Measurements from ENCODE around the gene C19orf44. TPM values are rescaled to one million over a fixed set of nuclear protein-coding genes. Genes with fewer than 3 reads are reported as not detected.
"Not testable (repeated sequence)": the region's sequence is repeated elsewhere in the genome, so short reads cannot be mapped to it uniquely, and the experiment has no call there.

C19orf44 gene
- 10 to 100 TPM in 1 of 2 donors, 1 to 10 TPM in 1; 4.9 to 14.8 TPM for total RNA-seq

DNA sequence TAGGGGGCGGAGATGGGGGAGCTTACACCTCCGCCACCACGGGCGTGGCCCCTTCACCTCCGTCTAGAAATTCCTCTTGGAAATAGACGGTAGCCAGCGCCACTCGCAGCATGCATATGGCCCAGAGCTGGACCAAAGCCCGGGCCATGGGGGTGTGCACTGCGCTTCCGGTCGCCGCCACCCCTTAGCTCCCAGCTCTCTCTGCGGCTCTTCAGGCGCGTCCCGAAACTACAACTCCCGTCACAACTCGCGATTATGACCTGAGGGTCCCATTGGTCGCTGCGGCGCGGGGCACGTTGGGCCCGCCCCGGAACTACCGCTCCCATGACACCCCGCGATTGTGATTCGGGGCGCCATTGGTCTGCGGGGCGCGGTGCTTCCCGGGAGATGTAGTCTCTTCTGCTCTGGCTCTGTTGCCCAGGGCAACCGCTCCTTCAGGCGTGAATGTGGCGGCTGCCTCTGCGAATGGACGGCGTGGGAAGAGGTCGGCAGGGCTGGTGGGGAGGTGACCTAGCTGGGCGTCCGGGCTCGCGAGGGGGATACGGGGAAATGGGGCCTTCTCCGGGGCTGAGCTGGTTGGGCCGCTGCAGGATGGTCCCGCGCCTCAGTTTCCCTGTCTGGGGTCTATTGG, at the start of gene C19orf44, which contains the start of gene CALR3:
Gene C19orf44, plus strand, starts transcription at position 413 of the 631 bp plus-strand sequence. CDS start 4,399 bp downstream, outside the sequence.
Gene CALR3, minus strand, starts transcription at position 186 of the 631 bp plus-strand sequence. Its CDS starts 38 bp downstream, at position 148.
- H3K4me1 ChIP-seq: peaks cover 19% of the 10 kb centered on the region
- no peaks in the 10 kb centered on the region for H3K9me3 ChIP-seq
- no peaks in the 10 kb centered on the region for H3K27me3 ChIP-seq
- H3K27ac ChIP-seq: peak within 1 kb of the TSS; percentile 48 to 71 (median 64)
- 0% methylated on average over 50 of the region's 52 CpGs; no CpG with 5 or more reads in 1 of the 2 donors for WGBS, 2 donors
- DNase-seq: peak; percentile 98 to 99 (median 99)
- intact Hi-C loops (cut with DNase I): no loop called here
- TF ChIP-seq, protein P1, sequence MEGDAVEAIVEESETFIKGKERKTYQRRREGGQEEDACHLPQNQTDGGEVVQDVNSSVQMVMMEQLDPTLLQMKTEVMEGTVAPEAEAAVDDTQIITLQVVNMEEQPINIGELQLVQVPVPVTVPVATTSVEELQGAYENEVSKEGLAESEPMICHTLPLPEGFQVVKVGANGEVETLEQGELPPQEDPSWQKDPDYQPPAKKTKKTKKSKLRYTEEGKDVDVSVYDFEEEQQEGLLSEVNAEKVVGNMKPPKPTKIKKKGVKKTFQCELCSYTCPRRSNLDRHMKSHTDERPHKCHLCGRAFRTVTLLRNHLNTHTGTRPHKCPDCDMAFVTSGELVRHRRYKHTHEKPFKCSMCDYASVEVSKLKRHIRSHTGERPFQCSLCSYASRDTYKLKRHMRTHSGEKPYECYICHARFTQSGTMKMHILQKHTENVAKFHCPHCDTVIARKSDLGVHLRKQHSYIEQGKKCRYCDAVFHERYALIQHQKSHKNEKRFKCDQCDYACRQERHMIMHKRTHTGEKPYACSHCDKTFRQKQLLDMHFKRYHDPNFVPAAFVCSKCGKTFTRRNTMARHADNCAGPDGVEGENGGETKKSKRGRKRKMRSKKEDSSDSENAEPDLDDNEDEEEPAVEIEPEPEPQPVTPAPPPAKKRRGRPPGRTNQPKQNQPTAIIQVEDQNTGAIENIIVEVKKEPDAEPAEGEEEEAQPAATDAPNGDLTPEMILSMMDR (IDR thresholded peaks at IDR 0.05): peak in 4 of 7 experiments; percentile 21 to 47 (median 35)
- peak in 2 of 3 donors; percentile 69 to 81 for TF ChIP-seq POLR2A (IDR thresholded peaks at IDR 0.05)
- peak within 1 kb of the TSS; percentile 64 to 84 for H3K4me3 ChIP-seq
- ATAC-seq: peak; percentile 99
- H3K36me3 ChIP-seq (replicated peaks in 1 of 2; ENCODE audit: insufficient read depth in 1 of 2, low read depth in 2 of 2): no peaks in the 10 kb centered on the region

- Histone ChIP-seq H3K36me3 (replicated peaks in 1 of 2; ENCODE audit: insufficient read depth in 1 of 2, low read depth in 2 of 2) (no peaks in the 10 kb centered on the region), H3K4me3 (no peak overlapping the region), H3K9me3 (no peaks in the 10 kb centered on the region), H3K4me1 (peaks cover 34% of the 10 kb centered on the region), H3K27me3 (no peaks in the 10 kb centered on the region), H3K27ac (peak overlapping the region in 2 of 4 donors; percentile 30 to 35)
- ATAC-seq (peak; percentile 76), DNase-seq (peak; percentile 32 to 72 (median 64))
- TF ChIP-seq POLR2A (IDR thresholded peaks at IDR 0.05): no peak
- TF ChIP-seq, protein P1 (IDR thresholded peaks at IDR 0.05): no peak
- WGBS, 2 donors: 29 to 32% methylated on average over 9 of the region's 9 CpGs
- intact Hi-C loops (cut with DNase I): no loop called here
Measured at GRCh38 chr19:16446724-16447368, 49.3 kb upstream of the C19orf44 start.

DNA sequence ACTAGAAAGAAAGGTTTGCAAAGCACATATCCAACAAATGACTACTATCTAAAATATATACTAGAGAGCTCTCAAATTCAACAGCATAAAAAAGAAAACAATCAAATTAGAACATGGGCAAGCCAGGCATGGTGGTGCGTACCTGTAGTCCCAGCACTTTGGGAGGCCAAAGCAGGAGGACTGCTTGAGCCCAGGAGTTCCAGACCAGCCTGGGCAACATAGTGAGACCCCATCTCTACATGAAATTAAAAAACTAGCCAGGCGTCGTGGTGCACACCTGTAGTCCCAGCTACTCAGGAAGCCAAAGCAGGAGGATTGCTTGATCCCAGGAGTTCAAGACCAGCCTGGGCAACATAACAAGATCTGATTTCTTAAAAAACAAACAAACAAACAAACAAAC, 47.3 kb upstream of the C19orf44 start:
- H3K36me3 ChIP-seq (replicated peaks in 1 of 2; ENCODE audit: insufficient read depth in 1 of 2, low read depth in 2 of 2); H3K9me3 ChIP-seq; H3K27ac ChIP-seq; H3K4me3 ChIP-seq; DNase-seq; ATAC-seq; H3K27me3 ChIP-seq; intact Hi-C loops (cut with DNase I): not testable (repeated sequence)
- 97 to 100% methylated on average over 3 of the region's 3 CpGs for WGBS, 2 donors
- peaks cover 25% of the 10 kb centered on the region for H3K4me1 ChIP-seq

GRCh38 chr19:16449330-16449961, 46.7 kb upstream of the C19orf44 start:
- no peak for TF ChIP-seq POLR2A (IDR thresholded peaks at IDR 0.05)
- Histone ChIP-seq H3K27ac (no peak overlapping the region), H3K4me3 (no peak overlapping the region), H3K36me3 (replicated peaks in 1 of 2; ENCODE audit: insufficient read depth in 1 of 2, low read depth in 2 of 2) (no peaks in the 10 kb centered on the region), H3K4me1 (peaks cover 31% of the 10 kb centered on the region), H3K9me3 (no peaks in the 10 kb centered on the region), H3K27me3 (no peaks in the 10 kb centered on the region)
- intact Hi-C loops (cut with DNase I): no loop called here
- DNase-seq: no peak
- 67 to 91% methylated on average over 6 of the region's 6 CpGs for WGBS, 2 donors
- ATAC-seq: no peak

DNA sequence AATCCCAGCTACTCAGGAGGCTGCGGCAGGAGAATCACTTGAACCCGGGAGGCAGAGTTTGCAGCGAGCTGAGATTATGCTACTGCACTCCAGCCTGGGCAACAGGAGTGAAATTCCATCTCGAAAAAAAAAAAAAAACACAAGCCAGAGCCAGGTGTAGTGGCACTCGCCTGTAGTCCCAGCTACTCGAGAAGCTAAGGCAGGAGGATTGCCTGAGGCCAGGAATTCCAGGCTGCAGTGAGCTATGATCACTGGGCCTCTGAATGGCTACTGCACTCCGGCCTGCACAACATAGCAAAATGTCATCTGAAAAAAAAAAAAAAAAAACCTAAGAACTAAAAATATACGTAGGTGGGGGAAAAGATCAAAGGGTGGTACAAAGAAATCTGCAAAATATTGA, 43.9 kb upstream of the C19orf44 start:
- no peaks in the 10 kb centered on the region for H3K27me3 ChIP-seq
- peaks cover 25% of the 10 kb centered on the region for H3K4me1 ChIP-seq
- H3K36me3 ChIP-seq (replicated peaks in 1 of 2; ENCODE audit: insufficient read depth in 1 of 2, low read depth in 2 of 2): no peaks in the 10 kb centered on the region
- WGBS, 2 donors: 79 to 82% methylated on average over 8 of the region's 8 CpGs
- DNase-seq (no peak), ATAC-seq (no peak)
- no peaks in the 10 kb centered on the region for H3K9me3 ChIP-seq
- TF ChIP-seq, protein P1 (IDR thresholded peaks at IDR 0.05): no peak
- TF ChIP-seq POLR2A (IDR thresholded peaks at IDR 0.05): no peak
- H3K4me3 ChIP-seq: no peak overlapping the region
- intact Hi-C loops (cut with DNase I): no loop called here
- no peak overlapping the region for H3K27ac ChIP-seq

Measured in body of pancreas (tissue), 4 donors.